ENCODE results near the gene BPNT1. TPM values are rescaled to one million over a fixed set of nuclear protein-coding genes. Genes with fewer than 3 reads are reported as not detected.

BPNT1 gene
- polyA plus RNA-seq, 4 donors = 31.6 to 52.4 (median 48.3) TPM

DNA sequence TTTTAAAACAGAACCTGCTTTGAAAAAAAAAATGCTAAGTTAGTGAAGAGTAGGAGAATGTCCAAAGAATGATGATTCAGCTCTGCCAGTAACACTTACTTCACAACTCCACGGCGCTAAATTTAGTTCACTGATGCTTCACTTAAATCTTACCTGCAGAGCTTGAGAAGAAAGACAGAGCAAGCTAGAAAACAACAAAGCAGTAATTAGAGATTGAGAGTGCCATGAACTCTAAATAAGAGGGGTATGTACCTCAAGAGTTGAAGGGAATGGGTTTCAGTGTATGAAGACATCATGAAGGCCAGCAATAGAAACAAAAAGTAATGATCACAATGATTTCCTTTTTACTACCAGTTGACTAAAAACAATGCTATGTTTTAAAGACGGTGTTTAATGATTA, 76.1 kb downstream of the BPNT1 start:
- no peak for DNase-seq (ENCODE audit: low read depth in 4 of 4, low spot score in 3 of 4)

DNA sequence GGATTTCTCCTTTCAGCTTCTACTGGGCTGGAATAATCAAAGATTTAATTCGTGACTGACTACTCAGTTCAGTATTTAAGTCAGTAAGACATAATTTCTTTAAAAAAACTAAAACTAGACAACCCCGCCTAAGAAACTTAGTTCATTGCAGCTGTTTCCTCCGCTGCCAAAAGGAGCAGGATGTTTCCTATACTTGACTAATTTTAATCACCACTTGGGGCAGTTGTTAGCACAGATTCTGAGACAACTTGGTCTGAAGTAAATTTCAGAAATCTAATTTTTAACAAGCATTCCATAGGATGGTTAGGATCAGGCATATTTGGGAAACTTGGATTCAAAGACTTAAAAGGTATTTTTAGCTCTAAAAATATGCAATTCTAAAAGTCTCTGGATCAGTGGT, 77.3 kb downstream of the BPNT1 start:
- DNase-seq (ENCODE audit: low read depth in 4 of 4, low spot score in 3 of 4) = no peak

DNA sequence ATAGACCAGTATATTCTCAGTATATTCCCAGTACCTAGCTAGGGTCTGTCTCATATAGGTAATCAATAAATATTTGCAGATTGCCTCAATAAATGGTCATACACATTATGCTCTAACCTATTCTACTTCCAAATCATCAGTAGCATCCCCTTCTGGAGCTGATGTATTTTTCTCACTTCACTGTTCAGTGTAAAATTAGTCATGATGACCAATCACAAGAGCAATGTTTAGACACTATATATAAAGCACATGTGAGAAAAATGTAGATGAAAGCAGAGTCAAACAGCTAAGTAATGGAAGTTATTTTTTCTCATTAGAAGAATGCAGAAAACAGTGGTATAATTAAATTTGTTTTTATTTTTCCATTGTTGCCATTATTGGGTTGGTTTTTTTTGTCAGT, 78.0 kb downstream of the BPNT1 start:
- DNase-seq (ENCODE audit: low read depth in 4 of 4, low spot score in 3 of 4) = no peak

Other genes with a start within 250 kb of the BPNT1 start
- gene SLC30A10, start 161.2 kb downstream of the BPNT1 start, polyA plus RNA-seq (ENCODE audit: insufficient read length in 4 of 4) = under 1 TPM; 0.11 to 0.40 (median 0.18) TPM
- gene EPRS1, start 43.3 kb downstream of the BPNT1 start, polyA plus RNA-seq (ENCODE audit: insufficient read length in 4 of 4) = 100 to 1,000 TPM; 103 to 127 (median 111) TPM
- 100 to 1,000 TPM in 1 of 4 donors, 10 to 100 TPM in 3; 57.5 to 101 (median 91.0) TPM for gene IARS2, start 4.3 kb upstream of the BPNT1 start, polyA plus RNA-seq (ENCODE audit: insufficient read length in 4 of 4)
- 10 to 100 TPM; 25.7 to 37.6 (median 34.7) TPM for gene RAB3GAP2, start 182.7 kb upstream of the BPNT1 start, polyA plus RNA-seq (ENCODE audit: insufficient read length in 4 of 4)

Measured in left renal pelvis (tissue), 4 donors.